Stimulated activated CD4-positive, alpha-beta T cell treated with anti-CD3 and anti-CD28 coated beads, TNF-alpha, amount 100 ng/mL, for 48 hours (primary cell): Measurements from ENCODE around the gene DUSP18.

Experiments
- DNase-seq, 3 donors: peaks; one replicate each; pipeline ENCODE4 v3.0.0-alpha.2; 2020; ENCODE audit warnings: low read depth in 3 of 3

Gene DUSP18

DNA sequence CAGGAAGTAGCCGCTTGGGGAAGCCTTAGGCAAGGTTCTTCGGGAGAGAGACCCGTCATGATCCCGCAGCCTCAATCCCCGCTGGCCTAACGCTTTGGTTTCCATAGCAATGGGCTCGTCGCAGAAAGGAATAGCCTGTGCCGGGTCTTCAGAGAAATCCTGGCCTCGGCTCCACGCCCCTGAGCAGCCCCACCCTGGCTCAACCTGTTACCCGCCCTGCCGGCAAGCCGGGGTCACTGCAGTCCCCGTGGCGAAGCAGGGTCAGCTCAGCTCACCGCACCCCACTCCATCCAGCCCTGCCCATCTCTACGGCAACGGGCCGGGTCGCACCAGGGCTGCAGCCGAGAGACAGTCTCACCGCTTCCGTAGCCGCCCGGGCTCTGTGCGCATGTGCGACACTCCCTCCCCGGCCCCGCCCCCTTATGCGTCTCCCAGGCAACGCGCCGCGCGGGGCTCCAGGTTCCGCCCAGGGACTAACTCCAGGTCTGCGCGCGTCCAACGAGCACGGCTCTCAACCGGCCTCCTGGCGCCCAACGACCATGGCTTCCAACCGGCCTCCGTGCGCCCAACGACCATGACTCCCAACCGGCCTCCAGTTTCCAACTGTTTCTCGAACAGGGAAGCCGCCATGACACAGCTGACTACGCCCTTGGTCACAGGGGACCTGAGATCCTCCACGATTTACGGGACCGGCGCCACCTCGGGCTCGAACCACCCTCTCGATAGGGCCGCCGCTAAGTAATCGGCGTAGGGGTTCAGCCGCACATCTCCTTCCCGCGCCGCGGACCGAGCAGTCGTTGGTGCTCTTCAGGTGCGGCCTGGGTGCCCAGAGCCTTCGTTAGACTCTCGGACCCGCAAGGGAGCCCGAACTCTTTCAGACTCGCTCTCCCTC is at the start of gene DUSP18:
DUSP18 (minus strand) TSS at position 382 of the 892 bp plus-strand sequence. CDS start 3,872 bp downstream, outside the sequence.
- peak; percentile 86 to 95 (median 91) for DNase-seq

DNA sequence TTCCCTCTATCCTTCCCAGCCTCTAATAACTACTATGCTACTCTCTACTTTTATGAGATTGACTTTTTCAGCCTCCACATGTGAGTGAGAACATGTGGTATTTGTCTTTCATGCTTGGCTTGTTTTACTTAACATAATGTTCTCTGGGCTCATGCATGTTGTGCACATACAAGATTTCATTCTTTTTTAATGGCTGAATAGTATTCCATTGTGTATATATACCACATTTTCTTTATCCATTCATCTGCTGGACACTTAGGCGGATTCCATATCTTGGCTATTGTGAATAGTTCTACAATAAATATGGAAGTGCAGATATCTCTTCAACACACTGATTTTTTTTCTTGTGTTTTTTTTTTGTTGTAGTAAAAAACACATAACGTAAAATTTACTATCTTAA is 46.4 kb upstream of the DUSP18 start:
- no peak for DNase-seq

GRCh38 chr22:30712094-30712493 is 44.4 kb upstream of the DUSP18 start:
- DNase-seq = no peak

DNA sequence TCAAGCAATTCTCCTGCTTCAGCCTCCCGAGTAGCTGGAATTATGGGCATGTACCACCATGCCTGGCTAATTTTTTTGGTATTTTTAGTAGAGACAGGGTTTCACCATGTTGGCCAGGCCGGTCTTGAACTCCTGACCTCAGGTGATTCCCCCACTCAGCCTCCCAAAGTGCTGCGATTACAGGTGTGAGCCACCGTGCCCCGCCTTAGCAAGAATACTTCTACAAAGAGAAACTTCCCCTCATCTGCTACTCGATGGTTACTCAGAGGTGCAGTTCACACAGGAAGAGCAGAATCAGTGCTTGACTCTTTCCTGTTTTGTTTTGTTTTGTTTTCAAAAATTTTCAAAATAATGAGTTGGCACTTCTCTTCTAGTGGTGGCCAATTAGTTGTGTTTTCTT is 42.3 kb upstream of the DUSP18 start:
- DNase-seq = peak in 1 of 3 donors; percentile 48

DNA sequence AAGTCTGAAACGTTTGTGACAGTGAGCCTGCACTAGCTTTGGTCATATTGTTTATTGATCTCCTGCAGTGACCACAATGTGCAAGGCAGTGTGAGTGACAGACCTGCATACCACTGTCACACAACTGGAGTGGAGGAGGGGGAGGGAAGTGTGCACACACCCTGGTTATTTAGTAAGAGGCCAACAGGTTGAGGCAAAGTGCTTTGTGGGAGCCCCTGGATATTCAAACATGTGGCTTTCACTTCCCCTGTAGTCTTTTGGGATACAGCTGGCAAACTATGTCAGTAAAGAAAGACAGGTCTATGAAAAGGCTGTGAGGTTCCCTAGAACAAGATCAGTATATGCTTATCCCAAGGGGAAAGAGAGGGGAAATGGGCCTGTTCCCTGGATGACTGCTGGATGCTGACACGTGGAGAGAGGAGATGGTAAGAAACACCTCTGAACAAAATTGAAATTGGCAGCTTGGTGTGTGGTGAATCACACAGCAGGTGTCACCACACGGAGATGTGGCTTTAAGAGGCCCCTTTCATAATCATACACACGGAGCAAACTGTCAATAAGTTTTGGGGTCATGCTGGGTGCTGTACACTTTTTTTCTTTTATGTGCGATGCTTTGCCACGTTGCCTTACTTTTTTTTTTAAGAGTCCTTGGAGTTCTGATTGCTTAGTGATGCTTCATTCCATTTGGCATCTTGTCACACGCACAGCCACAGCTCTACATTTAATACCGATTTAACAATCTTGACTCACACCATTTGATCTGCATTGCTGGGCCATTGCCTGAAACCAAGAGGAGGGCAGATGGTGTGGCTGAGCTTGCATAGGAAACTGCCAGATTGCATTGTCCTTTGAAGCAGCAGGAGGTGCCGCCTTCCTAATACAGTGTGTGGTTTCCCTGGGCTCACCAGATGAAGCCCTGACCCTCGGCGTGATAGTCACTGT is 38.3 kb upstream of the DUSP18 start:
- DNase-seq = no peak

DNA sequence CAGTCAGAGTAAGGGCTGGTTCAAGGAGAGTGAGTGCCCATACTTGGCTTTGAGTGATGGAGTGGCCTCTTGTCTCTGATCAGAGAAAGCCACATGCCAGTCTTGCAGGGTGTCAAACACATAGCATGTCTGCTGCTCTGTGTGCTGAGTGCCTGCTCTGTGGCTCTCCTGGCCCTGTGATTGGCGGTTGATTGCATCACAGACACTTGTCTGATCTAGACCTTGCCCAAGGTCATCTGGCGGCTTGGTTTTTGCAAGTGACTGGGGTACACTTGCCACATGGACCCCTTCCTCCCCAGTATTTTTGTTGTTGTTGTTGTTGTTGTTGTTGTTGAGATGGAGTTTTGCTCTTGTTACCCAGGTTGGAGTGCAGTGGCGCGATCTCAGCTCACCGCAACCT is 37.3 kb upstream of the DUSP18 start:
- DNase-seq = no peak

DNA sequence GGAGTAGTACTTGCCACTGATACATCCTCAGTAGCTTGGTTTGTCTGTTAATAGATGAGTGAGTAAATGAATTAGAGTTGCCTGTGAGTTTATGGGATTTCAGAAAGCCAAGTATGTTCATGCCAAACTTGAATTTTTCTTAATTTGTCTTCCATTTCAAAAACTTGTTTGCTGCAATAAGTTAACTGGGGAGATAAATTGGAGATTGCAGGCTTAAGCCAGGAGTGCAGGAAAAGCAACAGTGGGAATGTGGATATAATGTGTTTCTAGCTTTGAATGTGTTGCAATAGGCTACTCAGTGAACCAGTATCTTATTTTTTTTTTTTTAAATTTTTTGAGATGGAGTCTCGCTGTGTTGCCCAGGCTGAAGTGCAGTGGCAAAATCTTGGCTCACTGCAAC is 35.2 kb upstream of the DUSP18 start:
- no peak for DNase-seq

- DNase-seq = no peak
Measured at GRCh38 chr22:30701872-30702271, 34.2 kb upstream of the DUSP18 start.

DNA sequence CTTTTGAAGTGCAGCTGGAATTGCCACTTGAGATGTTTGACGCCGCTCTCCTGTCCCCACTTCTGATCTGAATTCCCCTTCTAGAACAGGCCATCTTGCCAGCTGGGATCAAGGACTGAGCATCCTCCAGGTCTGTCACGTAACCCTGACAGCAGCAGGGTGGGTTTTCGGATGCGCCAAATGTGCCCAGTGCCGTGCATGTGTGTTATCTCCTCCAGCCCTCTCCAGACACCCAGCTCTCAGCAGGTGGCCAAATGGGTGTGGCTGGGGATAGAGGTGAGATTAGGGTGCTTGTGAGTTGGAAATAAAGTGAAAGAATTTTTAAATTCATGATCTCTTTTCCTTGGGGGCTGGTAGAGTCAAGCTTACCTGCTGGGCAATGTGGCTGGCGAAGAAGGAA is 30.3 kb upstream of the DUSP18 start:
- no peak for DNase-seq

- no peak for DNase-seq
Measured at GRCh38 chr22:30695871-30696655, 28.4 kb upstream of the DUSP18 start.

DNA sequence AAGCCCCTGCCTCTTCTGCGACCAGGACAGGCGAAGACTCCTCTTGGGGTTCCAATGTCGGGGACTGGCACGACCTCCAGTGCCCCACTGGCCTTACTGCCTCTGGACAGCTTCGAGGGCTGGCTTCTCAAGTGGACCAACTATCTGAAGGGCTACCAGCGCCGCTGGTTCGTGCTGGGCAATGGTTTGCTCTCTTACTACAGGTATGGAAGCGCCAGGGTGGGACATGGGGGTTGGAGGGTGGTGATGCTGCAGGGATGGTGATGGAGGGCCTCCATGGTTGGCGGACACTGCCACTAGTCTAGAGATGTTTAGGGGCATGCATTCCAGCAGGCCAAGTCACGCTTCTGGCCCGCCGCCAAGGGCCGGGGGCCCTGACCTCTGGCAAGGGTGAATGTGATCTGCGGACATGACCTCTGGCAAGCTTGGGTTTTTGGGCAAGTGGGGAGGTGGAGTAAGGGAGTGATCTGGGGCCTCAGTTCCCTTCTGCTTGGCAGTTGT is 27.7 kb upstream of the DUSP18 start:
- no peak for DNase-seq

DNA sequence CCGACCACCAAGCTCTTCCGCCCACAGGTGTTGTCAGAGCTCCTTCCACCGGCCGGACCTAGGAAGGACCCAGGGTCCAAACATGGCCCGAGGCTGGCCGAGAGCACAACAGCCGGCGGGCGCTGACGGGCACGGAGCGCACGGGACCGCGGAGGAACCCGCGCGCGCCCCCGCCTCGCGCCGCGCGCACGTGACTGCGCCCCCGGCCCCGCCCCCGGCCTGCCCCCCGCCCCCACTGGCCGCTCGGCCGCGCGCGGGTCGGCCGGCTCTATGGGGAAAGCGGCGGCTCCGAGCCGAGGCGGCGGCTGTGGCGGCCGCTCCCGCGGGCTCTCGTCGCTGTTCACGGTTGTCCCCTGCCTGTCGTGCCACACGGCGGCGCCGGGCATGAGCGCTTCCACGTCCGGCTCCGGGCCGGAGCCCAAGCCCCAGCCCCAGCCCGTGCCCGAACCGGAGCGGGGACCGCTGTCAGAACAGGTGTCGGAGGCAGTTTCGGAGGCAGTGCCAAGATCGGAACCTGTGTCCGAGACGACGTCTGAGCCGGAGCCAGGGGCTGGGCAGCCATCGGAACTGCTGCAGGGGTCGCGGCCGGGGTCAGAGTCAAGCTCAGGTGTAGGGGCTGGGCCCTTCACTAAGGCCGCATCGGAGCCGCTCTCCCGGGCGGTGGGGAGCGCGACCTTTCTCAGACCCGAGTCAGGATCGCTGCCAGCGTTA is 27.1 kb upstream of the DUSP18 start, which contains the start of gene OSBP2:
OSBP2 (plus strand) TSS at position 235 of the 711 bp plus-strand sequence; CDS start at position 271, 36 bp downstream.
- peak in 1 of 3 donors; percentile 19 for DNase-seq

- DNase-seq = peak in 2 of 3 donors; percentile 19 to 57
Measured at GRCh38 chr22:30694171-30694639, 26.5 kb upstream of the DUSP18 start.

GRCh38 chr22:30691204-30691603 is 23.5 kb upstream of the DUSP18 start:
- no peak for DNase-seq

- no peak for DNase-seq
Measured at GRCh38 chr22:30689622-30690021, 21.9 kb upstream of the DUSP18 start.

- DNase-seq = no peak
Measured at GRCh38 chr22:30687358-30687757, 19.7 kb upstream of the DUSP18 start.

- DNase-seq = no peak
Measured at GRCh38 chr22:30685178-30685577, 17.5 kb upstream of the DUSP18 start.

- no peak for DNase-seq
Measured at GRCh38 chr22:30681831-30682230, 14.2 kb upstream of the DUSP18 start.

GRCh38 chr22:30680991-30681770 is 13.5 kb upstream of the DUSP18 start:
- no peak for DNase-seq
